Skin epidermis (tissue), 12 donors: Measurements from ENCODE around the gene COMMD3.
"Not testable (repeated sequence)": the region's sequence is repeated elsewhere in the genome, so short reads cannot be mapped to it uniquely, and the experiment has no call there.

Experiments used
- H3K27ac ChIP-seq, 21 experiments: fragments of 200-600 bp; sonication (generic) in 11 of 21; one replicate each; pipeline ENCODE4 v1.5.0; 2020; ENCODE audit warnings: mild to moderate bottlenecking in 3 of 21, inconsistent platforms in 2 of 21, moderate library complexity in 2 of 21
- H3K4me3 ChIP-seq, 7 experiments: fragments of 200-600 bp; sonication (generic) in 2 of 7; one replicate each; pipeline ENCODE4 v1.5.0; 2020; ENCODE audit warnings: inconsistent platforms in 2 of 7, mild to moderate bottlenecking in 2 of 7, moderate library complexity in 1 of 7

COMMD3 gene

DNA sequence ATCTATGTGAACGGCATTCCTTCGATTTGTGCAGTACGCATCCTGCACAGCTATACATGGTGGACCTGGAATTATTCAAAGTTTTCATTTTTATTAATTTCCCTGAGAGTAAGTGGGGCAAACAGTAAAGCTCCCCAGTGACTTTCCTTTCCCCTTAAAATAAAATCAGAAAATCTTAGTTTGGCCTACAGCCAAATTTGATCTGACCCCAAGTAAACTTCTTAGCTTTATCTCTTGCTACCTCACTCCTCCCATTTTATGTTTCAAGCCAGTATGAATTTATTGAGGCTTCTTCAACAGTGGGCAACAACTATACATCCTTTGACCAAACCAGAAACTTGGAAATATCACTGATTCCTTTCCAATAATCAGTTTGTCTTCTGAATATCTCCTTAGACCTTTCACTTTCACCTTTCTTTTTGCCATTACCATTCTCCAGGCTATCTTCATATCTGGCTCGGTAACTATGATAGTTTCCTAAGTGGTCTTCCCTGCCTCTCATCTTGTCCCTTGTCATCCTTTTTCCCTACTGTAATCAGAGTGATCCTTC lies 40.2 kb downstream of the COMMD3 start:
- no peak overlapping the region for H3K27ac ChIP-seq
- H3K4me3 ChIP-seq, result no peak overlapping the region

DNA sequence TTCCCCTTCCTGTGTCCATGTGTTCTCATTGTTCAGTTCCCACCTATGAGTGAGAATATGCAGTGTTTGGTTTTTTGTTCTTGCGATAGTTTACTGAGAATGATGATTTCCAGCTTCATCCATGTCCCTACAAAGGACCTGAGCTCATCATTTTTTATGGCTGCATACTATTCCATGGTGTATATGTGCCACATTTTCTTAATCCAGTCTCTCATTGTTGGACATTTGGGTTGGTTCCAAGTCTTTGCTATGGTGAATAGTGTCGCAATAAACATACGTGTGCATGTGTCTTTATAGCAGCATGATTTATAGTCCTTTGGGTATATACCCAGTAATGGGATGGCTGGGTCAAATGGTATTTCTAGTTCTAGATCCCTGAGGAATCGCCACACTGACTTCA lies 41.6 kb downstream of the COMMD3 start:
- not testable (repeated sequence) for H3K27ac ChIP-seq, H3K4me3 ChIP-seq

DNA sequence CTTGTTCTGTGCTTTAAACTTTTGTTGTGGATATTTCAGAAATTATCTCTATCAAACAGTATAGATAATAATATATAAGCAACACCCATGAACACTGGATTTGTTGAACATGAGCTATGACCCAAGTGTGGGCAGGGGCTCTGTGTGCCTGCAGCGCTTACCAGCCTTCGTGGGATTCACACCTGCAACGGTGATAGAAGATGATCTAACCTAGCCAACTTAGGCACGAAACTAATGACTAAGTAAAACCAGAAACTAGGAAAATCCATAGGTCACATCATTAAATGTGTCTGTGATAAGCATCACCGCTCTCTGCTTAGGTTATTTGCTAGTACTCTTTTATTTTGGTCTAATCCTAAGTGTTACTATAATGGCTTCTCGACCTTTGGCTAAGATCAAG lies 47.1 kb downstream of the COMMD3 start:
- Histone ChIP-seq H3K4me3 (no peak overlapping the region), H3K27ac (no peak overlapping the region)

DNA sequence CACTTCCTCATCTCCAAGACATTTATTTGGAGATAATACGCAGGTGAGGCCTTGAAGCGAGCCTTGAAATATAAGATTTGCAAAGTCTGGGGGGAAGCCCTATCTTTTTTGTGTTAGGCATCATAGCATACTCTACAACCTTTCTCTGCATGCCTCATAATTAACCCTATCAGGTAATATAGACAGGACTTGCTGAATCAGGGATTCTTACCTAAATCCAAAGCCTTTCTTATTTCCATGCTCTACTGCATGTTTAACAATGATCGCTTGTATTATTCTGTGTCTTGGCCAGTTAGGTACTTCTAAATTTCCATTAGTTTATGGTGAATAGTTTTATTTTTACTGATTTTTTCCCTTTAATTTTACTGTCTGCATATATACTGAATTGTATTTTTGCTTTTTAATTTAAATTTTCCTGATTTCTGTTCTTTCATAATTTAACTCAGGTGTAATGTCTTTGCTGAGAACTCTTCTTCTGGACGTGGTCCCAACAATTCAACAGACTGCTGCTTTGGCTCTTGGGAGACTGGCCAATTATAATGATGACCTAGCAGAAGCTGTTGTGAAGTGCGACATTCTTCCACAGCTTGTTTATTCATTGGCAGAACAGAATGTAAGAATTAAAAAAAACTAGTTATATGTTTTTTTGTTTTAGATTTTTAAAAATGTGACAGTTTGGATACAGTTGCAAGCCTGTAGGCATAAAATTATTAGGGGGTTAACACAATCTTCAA lies 48.4 kb downstream of the COMMD3 start:
- Histone ChIP-seq H3K27ac (no peak overlapping the region), H3K4me3 (no peak overlapping the region)

DNA sequence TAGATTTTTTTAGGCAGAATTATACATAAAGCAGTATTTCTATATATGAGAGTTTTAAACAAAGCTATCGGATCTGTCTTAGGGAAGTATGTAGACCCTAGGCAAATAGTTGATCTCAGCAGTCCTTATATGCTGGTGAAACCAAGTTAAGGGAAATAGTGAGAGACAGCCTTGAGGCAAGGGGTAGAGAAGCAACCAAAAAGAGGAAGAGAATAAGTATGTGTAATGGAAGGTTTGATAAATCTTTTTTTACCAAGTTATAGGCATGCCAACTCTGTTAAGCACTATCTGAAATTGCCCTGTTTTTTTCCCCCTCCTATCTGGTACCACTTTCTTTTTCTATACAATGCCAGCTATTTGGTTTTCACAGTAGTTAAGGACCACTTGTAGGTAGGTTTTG lies 49.0 kb downstream of the COMMD3 start:
- H3K4me3 ChIP-seq, result no peak overlapping the region
- H3K27ac ChIP-seq, result no peak overlapping the region

DNA sequence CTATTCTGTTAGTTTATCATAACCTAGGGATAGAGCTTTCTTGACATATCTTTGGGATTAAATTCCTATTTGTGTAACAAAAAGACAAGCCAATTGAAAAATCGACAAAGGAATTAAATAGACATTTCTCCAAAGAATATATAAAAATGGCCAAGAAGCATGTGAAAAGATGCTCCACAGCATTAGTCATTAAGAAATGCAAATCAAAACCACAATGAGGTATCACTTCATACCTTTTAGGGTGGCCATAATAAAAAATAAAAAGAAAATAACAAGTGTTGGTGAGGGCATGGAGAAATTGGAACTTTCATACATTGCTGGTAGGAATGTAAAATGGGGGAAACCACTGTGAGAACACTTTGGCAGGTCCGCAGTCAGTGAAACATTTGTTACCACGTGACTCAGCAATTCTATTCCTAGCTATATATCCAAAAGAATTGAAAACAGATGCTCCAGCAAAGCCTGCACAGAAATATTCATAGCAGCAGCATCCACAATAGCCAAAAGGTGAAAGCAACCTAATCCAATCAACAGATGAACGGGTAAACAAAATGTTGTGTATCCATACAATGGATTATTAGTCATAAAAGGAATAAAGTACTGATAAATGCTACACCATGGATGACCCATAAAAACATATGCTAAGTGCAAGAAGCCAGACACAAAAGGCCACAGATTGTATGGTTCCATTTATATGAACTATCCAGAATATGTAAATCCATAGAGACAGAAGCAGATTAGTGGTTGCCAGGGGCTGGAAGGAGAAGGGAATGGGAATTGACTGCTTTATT lies 49.7 kb downstream of the COMMD3 start:
- Histone ChIP-seq H3K27ac (no peak overlapping the region), H3K4me3 (no peak overlapping the region)

DNA sequence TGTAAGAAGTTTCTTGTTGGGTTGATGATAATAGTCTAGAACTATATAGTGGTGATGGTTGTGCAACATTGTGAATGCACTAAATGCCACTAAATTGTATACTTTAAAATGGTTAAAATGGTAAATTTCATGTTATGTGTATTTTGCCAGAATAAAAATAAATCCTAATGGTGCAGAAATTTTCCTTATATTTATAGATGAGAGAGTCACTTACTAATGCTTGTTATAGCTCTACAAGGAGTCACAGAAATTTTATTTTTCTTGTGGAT lies 50.2 kb downstream of the COMMD3 start:
- Histone ChIP-seq H3K4me3 (no peak overlapping the region), H3K27ac (no peak overlapping the region)

DNA sequence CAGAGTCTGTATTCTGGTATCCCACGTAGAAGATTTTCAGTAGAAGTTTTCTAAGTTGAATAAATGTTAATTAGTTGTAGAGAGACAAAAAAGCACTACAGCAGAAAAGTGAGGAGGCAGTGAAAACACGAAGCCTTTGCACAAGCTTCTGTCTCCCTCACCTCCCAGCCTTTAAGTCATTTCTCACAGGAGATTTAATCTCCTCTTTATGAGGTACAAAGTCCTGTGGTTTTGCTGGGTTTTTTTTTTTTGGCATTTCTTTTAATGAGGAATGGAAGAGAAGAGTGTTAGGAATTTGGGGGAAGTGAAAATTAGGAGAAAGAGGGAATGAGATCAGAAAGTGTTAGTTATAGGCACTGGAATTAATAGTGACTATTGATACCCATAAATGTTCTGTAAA lies 50.6 kb downstream of the COMMD3 start:
- Histone ChIP-seq H3K27ac (no peak overlapping the region), H3K4me3 (no peak overlapping the region)

DNA sequence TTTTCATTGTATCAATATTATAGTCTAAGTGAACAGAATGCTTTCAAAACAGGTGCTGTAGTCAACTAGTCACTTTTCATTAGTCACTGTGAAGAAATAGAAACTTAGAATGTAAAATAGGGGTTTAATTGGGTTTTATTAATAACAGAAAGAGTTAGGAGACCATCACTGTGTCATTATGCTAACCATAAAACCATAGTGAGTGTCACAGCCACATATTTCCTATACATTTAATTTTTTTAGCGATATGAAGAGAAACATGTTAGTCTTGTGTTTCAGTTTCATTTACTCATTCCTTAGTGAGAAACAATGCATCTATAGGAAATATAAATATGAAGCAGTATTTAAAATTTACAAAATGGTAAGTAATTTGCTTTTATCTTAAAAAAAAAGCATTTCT lies 51.3 kb downstream of the COMMD3 start:
- no peak overlapping the region for H3K4me3 ChIP-seq
- no peak overlapping the region for H3K27ac ChIP-seq

DNA sequence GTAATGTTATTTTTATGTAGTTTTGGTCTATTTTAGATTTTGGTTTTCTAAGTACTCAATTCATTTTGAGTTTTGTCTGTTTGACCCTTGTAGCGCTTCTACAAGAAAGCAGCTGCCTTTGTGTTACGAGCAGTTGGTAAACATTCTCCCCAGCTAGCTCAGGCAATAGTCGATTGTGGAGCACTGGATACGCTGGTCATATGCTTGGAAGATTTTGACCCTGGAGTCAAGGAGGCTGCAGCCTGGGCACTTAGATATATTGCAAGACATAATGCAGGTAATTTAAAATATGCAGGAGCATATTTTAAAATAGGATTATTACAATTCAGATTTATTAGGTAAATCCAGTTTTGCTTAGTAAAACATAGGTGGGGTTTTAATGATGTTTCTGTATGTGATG lies 52.2 kb downstream of the COMMD3 start:
- H3K4me3 ChIP-seq, result no peak overlapping the region
- no peak overlapping the region for H3K27ac ChIP-seq

DNA sequence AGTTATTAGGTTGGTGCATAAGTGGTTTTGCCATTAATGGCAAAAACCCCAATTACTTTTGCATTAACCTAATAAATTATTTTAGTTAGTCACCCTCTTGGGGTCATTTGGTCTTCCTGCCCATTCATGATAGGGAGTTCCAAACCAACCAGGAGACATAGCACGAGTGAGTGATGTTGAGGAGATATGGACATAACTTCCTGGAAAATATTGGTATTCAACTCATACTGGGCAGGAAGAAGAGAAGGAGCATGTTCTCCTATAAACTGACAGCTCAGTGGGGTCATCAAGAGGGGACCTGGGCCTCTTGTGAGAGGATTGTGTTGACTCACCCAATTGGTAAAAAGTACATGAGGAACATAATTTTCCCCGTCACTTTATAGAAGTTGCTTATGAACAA lies 52.8 kb downstream of the COMMD3 start:
- no peak overlapping the region for H3K27ac ChIP-seq
- no peak overlapping the region for H3K4me3 ChIP-seq

DNA sequence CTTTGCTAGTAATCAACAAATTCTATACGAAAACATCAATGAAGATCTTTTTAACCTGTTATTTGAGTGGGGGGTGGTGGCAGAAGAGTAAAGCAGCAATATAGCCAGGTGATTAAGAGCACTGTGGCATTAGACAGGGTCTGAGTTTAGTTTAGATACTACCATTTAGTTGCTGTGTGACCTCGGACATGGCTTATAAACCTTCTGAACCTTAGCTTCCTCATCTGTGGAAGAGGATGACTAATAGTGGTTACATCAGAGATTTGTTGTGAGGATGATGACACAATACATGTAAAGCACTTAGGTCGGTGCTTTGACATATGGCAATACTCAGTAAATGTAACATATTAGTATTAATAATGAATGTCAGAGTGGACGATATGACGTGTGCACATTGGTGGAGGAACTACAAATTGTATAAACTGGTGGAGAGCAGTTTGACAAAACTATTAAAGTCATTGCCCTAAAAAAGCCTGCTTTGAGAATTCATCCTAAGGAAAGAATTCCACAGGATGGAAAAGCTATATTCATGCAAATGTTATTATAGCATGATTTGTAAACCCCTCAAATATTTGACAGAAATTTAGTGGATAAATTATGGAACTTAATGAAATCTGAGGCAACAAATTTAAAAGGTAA lies 53.4 kb downstream of the COMMD3 start:
- Histone ChIP-seq H3K27ac (no peak overlapping the region), H3K4me3 (no peak overlapping the region)
